Heart left ventricle (tissue), 16 donors: ENCODE results near the gene TMEM120A. TPM values are rescaled to one million over a fixed set of nuclear protein-coding genes. Genes with fewer than 3 reads are reported as not detected.

ENCODE experiments used
- ATAC-seq, 4 donors: fragments of 200-7000 bp; cut with Tn5 transposase; one replicate each; pipeline ENCODE4 v1.9.1; 2020 to 2022; ENCODE audit warnings: moderate library complexity in 4 of 4, mild to moderate bottlenecking in 3 of 4, moderate number of reproducible peaks in 1 of 4
- DNase-seq, 5 donors: peaks; one replicate each; pipeline ENCODE4 v3.0.0-alpha.2; 2020
- H3K27ac ChIP-seq, 12 donors: fragments of 200-600 bp; sonication (generic) in 4 of 12; one replicate each; pipeline versions ENCODE4 v1.5.0 to v1.8.0; 2016 to 2022; ENCODE audit warnings: mild to moderate bottlenecking in 2 of 12
- H3K27me3 ChIP-seq, 9 donors: fragments of 200-600 bp; sonication (generic) in 2 of 9; one replicate each; pipeline versions ENCODE4 v1.5.1 to v1.8.0; 2016 to 2022; ENCODE audit warnings: mild to moderate bottlenecking in 3 of 9
- H3K36me3 ChIP-seq, 9 donors: fragments of 200-600 bp; sonication (generic) in 2 of 9; one replicate each; pipeline versions ENCODE4 v1.5.0 to v1.8.0; 2018 to 2022; ENCODE audit warnings: mild to moderate bottlenecking in 2 of 9
- H3K4me1 ChIP-seq, 12 donors: fragments of 200-600 bp; sonication (generic) in 4 of 12; one replicate each; pipeline versions ENCODE4 v1.5.0 to v1.8.0; 2016 to 2022; ENCODE audit warnings: mild to moderate bottlenecking in 3 of 12
- H3K4me3 ChIP-seq, 12 donors: fragments of 200-600 bp; sonication (generic) in 4 of 12; one replicate each; pipeline versions ENCODE4 v1.5.0 to v1.8.0; 2017 to 2022; ENCODE audit warnings: mild to moderate bottlenecking in 9 of 12, moderate library complexity in 4 of 12
- H3K9me3 ChIP-seq, 12 donors: fragments of 200-600 bp; sonication (generic) in 4 of 12; one replicate each; pipeline versions ENCODE4 v1.5.0 to v1.8.0; 2016 to 2022; ENCODE audit warnings: mild to moderate bottlenecking in 1 of 12
- POLR2A ChIP-seq, 2 donors: fragments of 450-650 bp; IDR thresholded peaks; one replicate each; pipeline ENCODE4 v1.6.1; 2017; ENCODE audit warnings: antibody characterized with exemption in 2 of 2, mild to moderate bottlenecking in 2 of 2, moderate library complexity in 2 of 2
- WGBS, 4 donors: extraction: QIAGEN DNeasy Blood & Tissue Kit in 2 of 4; methylation state at CpG; one replicate each; pipeline versions ENCODE4 v1.1.5 to v1.1.7; 2013 to 2018; 5-methylcytosine and 5-hydroxymethylcytosine counted together
- intact Hi-C, 10 donors: fragments of 100-400 bp; cut with DNase I; formaldehyde crosslinking; loops; one replicate each; pipeline versions ENCODE4 v1.11.1 to v1.14.2; 2022
- polyA plus RNA-seq, 2 donors: library from polyadenylated mRNA; stranded (reverse); fragments of 200-250 nt; gene quantifications; one replicate each; pipeline ENCODE4 v1.2.3, GENCODE V29; 2013
- total RNA-seq, 9 donors: library from RNA; depleted of rRNA in 2 of 9; stranded (reverse); fragments of >200 nt in 2 of 9; fragmentation: NEBNext Ultra II Directional in 3 of 9; extraction: Animal tissue kit (Norgen Biotek cat#: 25700) in 3 of 9; gene quantifications; one replicate each; pipeline versions ENCODE4 v1.1.0 to v1.2.4, GENCODE V29; 2016 to 2023
- TF ChIP-seq, protein P1 (sequence below), 12 donors: fragments of 200-600 bp; sonication (generic) in 4 of 12; IDR thresholded peaks; one replicate each; pipeline versions ENCODE4 v1.5.0 to v1.8.0; 2018 to 2022; ENCODE audit warnings: antibody characterized with exemption in 12 of 12, mild to moderate bottlenecking in 5 of 12
- donor health status: ischemic (EF 13 %, LVEDD 7.1; RV severe dilation, severe dysfunction).
- donor health status: healthy with polysubstance abuse.
- donor health status: DM: no; HTN: yes; CAD: no.
- donor health status: DM: no; HTN: no; CAD: no.
- donor health status: ischemic (EF 25% LVEDD 6.9; RV normal size, moderate dysfunction).
- donor health status: ischemic (EF 25% LVEDD 5.7; RV mildly dilated, moderate dysfunction).
- donor health status: healthy.
- donor health status: DM: yes; HTN: yes; CAD: no.
- donor health status: ischemic (EF 35%, LVEDD 5.7; RV mildly dilated, moderate dysfunction).
- donor health status: nonischemic (EF 11% LVEDD 7.7; RV severe dilation, severe dysfunction).
- donor health status: DM: yes; HTN: yes; CAD: no.
- donor health status: PGD.
- donor health status: ischemic (EF 29% LVEDD 5.4; RV normal size, mild dysfunction).
- donor health status: nonischemic (EF 23%, LVEDD 6.1; RV moderate dilation, normal function).

TMEM120A gene
- total and polyA plus RNA-seq, 11 donors, result 63.8 to 181 (median 130) TPM

DNA sequence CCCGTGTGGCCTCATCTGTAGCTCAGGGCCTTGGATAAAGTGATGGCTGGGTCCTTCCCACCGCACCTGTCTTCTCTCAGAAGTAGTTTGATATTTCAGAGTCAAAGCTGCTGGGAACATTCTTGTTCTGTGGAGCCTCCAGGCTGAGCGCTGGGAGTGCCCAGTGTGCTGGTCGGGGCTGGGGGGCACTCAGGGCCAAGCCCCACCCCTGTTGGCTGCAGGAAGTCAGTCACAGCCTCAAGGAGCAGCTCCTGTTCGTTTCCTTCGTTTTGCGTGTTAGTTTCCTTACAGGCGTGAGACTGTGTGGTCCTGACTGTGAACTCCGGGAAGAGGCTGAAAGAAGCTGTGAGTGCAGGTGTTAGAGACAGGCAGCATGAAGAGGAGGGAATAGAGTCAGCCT is 46.2 kb downstream of the TMEM120A start:
- 48 to 72% (median 64%) methylated on average over 8 to 9 of the region's 9 CpGs for WGBS, 4 donors
- no peak for TF ChIP-seq POLR2A (IDR thresholded peaks at IDR 0.05)
- TF ChIP-seq, protein P1, sequence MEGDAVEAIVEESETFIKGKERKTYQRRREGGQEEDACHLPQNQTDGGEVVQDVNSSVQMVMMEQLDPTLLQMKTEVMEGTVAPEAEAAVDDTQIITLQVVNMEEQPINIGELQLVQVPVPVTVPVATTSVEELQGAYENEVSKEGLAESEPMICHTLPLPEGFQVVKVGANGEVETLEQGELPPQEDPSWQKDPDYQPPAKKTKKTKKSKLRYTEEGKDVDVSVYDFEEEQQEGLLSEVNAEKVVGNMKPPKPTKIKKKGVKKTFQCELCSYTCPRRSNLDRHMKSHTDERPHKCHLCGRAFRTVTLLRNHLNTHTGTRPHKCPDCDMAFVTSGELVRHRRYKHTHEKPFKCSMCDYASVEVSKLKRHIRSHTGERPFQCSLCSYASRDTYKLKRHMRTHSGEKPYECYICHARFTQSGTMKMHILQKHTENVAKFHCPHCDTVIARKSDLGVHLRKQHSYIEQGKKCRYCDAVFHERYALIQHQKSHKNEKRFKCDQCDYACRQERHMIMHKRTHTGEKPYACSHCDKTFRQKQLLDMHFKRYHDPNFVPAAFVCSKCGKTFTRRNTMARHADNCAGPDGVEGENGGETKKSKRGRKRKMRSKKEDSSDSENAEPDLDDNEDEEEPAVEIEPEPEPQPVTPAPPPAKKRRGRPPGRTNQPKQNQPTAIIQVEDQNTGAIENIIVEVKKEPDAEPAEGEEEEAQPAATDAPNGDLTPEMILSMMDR (IDR thresholded peaks at IDR 0.05), result no peak
- H3K4me3 ChIP-seq, result no peak overlapping the region
- H3K9me3 ChIP-seq, result no peaks in the 10 kb centered on the region
- H3K27ac ChIP-seq, result peak overlapping the region in 3 of 12 donors; percentile 3 to 85 (median 5)
- peaks cover 0 to 56% (median 30%) of the 10 kb centered on the region in 12 donors for H3K4me1 ChIP-seq
- intact Hi-C loops, result no loop called here
- DNase-seq (no peak), ATAC-seq (peak in 1 of 4 donors; percentile 2)
- H3K27me3 ChIP-seq, result no peaks in the 10 kb centered on the region
- peaks cover 0 to 8% (median 0%) of the 10 kb centered on the region in 9 donors for H3K36me3 ChIP-seq

DNA sequence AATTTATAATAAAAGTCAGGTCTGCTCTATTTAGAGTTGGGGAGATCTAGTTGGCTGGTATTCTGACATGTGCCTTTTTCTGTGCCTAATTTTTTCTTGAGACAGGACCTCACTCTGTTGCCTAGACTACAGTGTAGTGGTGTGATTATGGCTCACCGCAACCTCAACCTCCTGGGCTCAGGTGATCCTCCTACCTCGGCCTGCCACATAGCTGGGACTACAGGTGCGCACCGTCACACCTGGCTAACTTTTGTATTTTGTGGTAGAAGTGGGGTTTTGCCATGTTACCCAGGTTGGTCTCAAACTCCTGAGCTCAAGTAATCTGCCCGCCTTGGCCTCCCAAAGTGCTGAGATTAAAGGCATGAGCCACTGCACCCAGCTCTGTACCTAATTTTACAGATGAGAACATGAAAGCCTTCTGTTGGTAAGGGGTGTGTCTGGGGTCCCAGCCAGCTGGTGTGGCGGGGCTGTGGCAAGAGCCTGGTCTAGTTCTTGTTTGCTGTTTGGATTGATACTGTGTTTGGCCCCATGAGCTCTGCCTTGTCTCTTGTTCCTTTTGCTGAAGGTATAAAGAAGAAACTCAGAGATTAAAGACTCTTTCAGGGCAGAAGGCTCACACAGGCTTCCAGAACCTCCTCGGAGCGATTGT is 48.1 kb downstream of the TMEM120A start:
- TF ChIP-seq, protein P1 (IDR thresholded peaks at IDR 0.05), result no peak
- no peak for TF ChIP-seq POLR2A (IDR thresholded peaks at IDR 0.05)
- ATAC-seq, result no peak
- H3K4me3 ChIP-seq, result no peak overlapping the region
- peaks cover 0 to 8% (median 0%) of the 10 kb centered on the region in 9 donors for H3K36me3 ChIP-seq
- WGBS, 4 donors, result 81 to 86% (median 84%) methylated on average over 8 of the region's 8 CpGs
- peaks cover 0 to 52% (median 26%) of the 10 kb centered on the region in 12 donors for H3K4me1 ChIP-seq
- no peaks in the 10 kb centered on the region for H3K9me3 ChIP-seq
- intact Hi-C loops, result no loop called here
- DNase-seq, result no peak
- H3K27ac ChIP-seq, result peak overlapping the region in 5 of 12 donors; percentile 30 to 77 (median 56)
- no peaks in the 10 kb centered on the region for H3K27me3 ChIP-seq

DNA sequence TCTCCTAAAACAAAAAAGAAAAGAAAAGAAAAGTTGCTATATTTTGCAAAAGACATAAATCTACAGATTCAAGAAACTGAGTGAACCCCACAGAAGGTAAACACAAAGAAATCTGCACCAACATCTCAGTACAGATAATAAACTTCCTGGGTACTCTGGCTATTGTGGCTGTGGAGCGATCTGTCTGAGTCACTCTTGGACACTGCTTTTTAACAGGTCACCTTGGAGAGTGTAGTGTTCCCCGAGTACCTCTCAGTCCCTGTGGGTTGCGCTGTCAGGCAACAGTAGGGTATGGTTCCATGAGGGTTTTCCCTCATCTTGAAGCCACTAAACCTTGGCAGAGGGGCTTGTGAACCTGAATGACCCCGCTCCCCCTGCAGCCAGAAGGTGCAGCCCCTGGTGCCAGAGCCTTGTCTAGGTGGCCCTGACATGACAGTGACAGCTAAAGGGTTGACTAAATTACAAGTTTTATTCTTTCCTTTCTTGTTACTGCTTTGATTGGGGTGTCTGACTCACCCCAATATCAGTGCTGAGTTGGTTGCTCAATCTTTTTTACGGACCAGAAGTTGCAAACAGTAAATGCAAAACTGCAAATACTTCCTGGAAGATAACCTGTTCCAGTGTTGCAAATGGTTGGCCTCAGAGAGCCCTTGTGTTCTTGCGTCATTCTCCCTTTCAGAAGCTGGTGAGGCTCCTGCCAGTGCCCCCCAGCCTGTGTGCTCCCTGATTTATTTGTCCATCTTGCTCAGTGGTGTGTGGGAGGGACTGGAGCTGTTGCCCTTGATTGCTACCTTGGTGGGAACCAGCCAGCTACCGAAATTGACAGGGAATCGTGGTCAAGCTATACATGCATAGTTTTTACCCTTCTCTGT is 48.9 kb downstream of the TMEM120A start:
- Histone ChIP-seq H3K9me3 (no peaks in the 10 kb centered on the region), H3K27ac (peak overlapping the region in 10 of 12 donors; percentile 0 to 77 (median 54)), H3K36me3 (peaks cover 0 to 8% (median 0%) of the 10 kb centered on the region in 9 donors), H3K4me3 (no peak overlapping the region), H3K4me1 (peaks cover 0 to 44% (median 18%) of the 10 kb centered on the region in 12 donors), H3K27me3 (no peaks in the 10 kb centered on the region)
- DNase-seq, result peak in 3 of 5 donors; percentile 41 to 61 (median 55)
- TF ChIP-seq POLR2A (IDR thresholded peaks at IDR 0.05), result no peak
- TF ChIP-seq, protein P1 (IDR thresholded peaks at IDR 0.05), result peak in 8 of 12 donors; percentile 9 to 46 (median 21)
- intact Hi-C loops, result no loop called here
- peak; percentile 75 to 86 (median 82) for ATAC-seq
- 71 to 75% (median 74%) methylated on average over 8 of the region's 8 CpGs for WGBS, 4 donors

DNA sequence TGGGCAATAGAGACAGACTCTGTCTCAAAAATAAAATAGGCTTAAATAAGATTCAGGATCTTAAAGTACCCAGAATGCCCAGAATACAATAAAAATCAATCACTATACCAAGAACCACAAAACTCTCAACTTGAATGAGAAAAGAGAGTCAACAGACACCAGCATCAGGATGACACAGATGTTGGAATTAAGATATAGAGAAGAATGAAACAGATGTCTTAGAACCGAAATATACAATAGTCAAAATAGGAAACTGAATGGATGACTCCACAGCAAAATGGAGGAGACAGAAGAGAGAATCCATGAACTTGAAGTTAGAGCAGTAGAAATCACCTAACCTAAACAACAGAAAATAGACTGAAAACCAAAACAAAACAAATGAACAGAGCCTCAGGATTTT is 49.9 kb downstream of the TMEM120A start:
- Histone ChIP-seq H3K4me1 (peaks cover 0 to 34% (median 14%) of the 10 kb centered on the region in 12 donors), H3K9me3 (no peaks in the 10 kb centered on the region), H3K27ac (peak overlapping the region in 4 of 12 donors; percentile 46 to 60 (median 51)), H3K4me3 (no peak overlapping the region), H3K27me3 (no peaks in the 10 kb centered on the region), H3K36me3 (peaks cover 0 to 8% (median 0%) of the 10 kb centered on the region in 9 donors)
- DNase-seq (no peak), ATAC-seq (no peak)
- 89 to 96% (median 94%) methylated on average over 1 of the region's 1 CpG for WGBS, 4 donors
- intact Hi-C loops, result no loop called here
- TF ChIP-seq, protein P1 (IDR thresholded peaks at IDR 0.05), result no peak
- no peak for TF ChIP-seq POLR2A (IDR thresholded peaks at IDR 0.05)
